ENCODE measurements around the gene COMMD4.
"Not testable (repeated sequence)": the region's sequence is repeated elsewhere in the genome, so short reads cannot be mapped to it uniquely, and the experiment has no call there.

The COMMD4 gene

GRCh38 chr15:75335705-75336355 is at the start of gene COMMD4:
COMMD4 (plus strand) TSS chr15:75336063; CDS start chr15:75336090, 27 bp downstream.
- DNase-seq: peak; percentile 93 to 94

DNA sequence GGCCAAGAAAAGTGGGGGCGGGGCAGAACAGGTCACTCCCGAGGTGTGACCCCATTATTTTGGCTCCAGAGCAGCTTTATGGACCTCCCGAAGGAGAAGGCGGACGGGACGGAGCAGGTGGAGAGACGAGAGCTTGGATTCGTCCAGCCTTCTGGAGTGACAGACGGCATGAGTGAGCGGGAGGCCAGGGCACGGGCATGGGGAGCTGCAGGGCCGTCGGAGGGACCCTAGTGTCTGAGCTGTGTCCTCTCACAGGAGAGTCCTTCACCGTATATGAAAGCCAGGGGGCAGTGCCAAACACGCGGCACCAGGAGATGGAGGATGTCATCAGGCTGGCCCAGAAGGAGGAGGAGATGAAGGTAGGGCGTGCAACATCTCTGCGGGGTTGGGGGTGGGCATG is 42.2 kb upstream of the COMMD4 start:
- not testable (repeated sequence) for DNase-seq

- not testable (repeated sequence) for DNase-seq
Observed at GRCh38 chr15:75298541-75299310, 37.1 kb upstream of the COMMD4 start.

DNA sequence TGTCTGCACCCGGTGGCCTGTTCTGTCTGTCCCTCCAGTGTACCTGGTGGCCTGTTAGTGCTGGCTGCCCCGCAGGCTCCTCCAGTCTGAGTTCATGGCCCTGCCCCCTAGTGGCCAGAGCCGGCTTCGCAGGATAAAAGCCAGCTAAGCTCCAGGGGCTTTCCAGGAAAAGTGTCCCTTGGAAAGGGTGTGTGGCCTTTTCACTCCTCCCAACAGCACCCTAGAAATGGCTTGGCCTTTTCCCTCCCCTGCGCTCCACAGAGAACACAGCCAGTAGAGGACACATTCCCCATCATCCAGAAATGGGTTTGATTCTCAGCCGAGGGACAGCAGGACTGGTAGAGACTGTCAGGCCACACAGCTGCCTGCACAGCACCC is 36.6 kb upstream of the COMMD4 start:
- peak; percentile 71 to 77 for DNase-seq

DNA sequence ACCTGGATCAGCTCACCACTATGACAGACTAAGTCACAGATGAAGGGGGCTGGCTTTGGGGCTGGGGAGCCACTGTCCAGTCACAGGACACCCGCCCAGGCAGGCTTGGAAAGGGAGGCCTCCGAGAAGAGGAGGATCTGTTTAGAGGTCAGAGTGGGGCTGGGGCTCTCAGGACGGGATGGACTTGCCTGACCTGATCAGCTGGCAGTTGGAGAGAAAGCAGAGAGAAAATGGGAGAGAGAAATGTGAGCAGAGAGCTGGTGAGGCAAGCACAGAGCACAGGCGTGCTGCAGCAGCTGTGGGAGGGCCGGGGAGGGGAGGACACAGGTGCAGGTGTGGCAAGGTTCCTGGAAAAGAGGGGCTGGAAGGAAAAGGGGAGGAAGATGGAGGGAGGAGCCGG is 35.8 kb upstream of the COMMD4 start:
- DNase-seq: not testable (repeated sequence)

DNA sequence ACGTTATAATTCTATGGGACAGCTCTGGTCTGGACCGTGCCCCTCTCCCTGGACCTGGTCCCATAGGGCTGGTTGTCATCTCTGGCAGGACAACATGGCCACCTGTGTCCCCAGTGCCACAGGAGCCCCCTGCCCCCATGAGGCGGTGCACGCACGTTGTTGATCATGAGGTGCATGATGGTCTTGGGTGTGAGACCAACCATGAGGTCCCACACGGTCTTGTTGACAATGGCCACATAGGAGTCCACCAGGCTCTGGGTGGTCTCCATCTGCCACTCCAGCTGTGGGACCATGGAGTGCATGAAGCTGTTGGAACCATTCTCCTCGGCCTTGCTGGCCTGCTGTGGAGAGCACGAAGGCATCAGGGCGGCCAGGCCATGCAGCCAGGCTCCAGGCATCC is 33.5 kb upstream of the COMMD4 start:
- DNase-seq: no peak

DNA sequence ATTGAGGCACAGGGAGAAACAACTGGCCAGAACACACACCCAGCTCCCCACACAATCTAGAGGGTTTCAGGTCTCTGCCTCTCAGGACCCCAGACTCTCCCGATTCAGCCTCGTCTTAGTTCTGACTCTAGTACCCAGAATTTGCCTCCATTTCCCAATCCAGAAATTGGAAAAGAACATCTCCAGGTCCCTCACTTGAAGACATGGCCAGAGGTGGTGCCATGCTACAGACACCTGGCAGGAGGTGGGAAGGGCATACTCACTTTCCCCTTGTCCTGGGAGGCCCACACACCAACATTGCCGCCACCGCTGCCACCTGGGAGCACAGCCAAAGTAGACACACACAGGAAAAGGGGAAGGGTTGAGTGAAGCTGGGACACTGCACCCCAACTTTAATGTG is 33.1 kb upstream of the COMMD4 start:
- DNase-seq: not testable (repeated sequence)

GRCh38 chr15:75306188-75306587 is 29.7 kb upstream of the COMMD4 start:
- DNase-seq: no peak

DNA sequence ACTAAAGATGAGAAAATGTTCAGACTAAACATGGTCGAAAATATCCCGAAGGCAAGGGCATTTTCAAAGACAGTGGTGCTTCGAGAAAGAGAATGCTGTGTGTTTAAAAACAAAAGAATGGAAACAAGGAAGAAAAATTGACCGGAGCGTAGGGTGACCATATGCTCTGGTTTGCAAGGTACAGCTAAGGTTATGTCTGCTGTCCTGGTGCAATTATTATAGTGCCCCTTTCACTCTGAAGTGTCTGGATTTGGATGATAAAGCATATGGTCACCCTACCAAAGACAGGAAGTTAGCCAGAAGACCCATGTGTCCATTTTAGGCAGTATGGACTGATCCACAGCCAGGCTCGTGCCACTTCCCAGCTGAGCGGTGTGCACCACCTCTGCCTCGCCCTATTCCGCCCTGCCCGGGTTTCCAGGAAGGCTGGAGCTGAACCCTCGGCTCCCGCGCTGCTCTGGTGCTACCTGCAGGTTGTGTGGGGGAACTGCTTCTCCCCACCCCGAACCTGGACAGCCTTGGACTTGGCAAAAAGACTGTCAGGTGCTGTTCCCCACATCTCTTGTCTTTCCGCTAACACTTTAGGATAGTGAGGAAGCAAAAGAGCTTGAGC is 28.0 kb upstream of the COMMD4 start:
- DNase-seq: peak; percentile 19 to 37

DNA sequence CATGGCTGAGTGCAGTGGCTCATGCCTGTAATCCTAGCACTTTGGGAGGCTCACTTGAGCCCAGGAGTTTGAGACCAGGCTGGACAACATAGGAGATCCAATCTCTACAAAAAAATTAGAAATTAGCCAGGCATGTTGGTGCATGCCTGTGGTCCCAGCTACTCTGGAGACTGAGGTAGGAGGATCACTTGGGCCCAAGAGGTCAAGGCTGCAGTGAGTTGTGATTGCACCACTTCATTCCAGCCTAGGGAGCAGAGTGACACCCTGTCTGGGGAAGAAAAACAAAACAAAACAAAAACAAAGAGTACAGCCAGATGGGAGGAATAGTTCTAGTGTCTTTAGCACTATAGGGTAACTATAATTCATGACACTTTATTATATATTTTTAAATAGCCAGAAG is 26.2 kb upstream of the COMMD4 start:
- no peak for DNase-seq

DNA sequence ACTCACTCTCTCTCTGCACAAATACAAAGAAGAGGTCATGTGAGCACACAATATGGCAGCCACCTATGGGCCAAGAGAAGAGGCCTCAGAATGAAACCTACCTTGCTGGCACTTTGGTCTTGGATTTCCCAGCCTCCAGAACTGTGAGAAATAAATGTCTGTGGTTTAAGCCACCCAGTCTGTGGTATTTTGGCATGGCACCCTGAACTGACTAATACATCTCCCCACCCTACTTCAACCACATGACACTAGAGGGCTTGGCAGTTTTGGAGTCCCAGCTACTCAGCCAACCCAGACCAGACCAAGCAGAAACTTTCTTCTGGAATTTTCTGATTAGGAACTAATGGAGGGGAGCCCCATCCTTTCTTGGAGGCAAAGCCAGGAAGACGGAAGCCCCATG is 23.3 kb upstream of the COMMD4 start:
- DNase-seq: not testable (repeated sequence)

DNA sequence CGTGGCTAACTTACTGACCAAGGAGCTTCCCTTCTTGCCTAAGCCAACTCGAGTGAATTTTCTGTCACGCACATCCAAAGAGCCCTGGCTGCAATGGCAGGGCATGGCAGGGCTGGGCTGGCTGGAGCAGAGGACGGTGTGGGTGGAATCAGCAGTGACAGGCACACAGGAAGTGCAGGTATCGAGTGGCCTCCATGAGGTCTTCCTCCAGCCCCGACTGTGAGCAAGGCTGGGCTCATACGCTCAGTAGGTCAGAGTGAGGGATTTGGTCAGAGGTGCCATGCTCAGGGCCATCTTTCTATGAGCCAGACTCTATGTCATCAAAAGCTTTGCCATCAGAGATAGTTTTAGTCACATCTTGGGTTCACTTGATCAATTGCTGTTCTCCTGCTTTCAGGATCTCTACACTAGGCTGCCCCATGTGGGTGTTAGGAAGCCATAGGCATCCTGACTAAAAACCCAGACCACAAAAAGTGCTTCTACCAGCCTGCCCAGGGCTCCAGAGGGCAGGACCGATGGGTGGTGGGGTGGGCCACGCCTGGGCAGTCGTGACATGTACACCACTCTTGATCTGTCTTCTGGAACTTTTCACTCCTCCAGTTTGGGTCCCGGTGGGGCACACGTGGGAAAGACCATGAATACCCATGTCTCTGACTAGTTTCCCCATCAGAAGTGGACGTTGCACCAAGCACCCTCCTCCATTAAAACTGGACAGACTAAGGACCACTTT is 22.6 kb upstream of the COMMD4 start:
- DNase-seq: no peak

DNA sequence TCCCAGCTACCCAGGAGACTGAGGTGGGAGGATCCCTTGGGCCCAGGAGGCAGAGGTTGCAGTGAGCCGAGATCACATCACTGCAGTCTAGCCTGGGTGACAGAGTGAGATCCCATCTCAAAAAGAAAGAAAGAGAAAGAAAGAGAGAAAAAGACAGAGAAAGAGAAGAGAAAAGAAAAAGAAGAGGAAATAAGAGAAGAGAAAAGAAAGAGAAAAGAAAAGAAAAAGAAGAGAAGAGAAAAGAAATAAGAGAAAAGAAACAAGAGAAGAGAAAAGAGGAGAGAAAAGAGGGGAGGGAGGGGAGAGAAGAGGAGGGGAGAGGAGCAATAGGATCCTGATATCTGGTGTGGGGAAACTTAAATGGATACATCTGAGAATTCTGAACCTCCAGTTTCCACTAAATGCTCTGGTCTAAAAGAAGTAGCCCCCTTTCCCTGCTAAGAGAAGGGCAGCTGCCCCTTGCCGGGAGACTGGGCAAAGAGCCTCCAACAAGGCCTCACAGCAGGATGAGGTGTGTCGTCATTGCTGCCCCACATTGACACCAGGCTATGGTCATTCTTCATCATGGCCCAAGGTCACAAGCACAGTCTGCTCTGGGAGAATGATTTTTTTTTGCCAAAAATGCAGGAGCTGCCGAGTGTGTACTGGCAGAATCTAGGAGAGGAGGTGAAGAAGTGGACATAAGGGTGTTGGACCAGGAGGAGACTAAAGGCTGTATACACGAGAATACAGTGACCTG is 21.1 kb upstream of the COMMD4 start:
- no peak for DNase-seq

- not testable (repeated sequence) for DNase-seq
Observed at GRCh38 chr15:75319231-75319897, 16.5 kb upstream of the COMMD4 start.

GRCh38 chr15:75321711-75322110 is 14.2 kb upstream of the COMMD4 start:
- no peak for DNase-seq

DNA sequence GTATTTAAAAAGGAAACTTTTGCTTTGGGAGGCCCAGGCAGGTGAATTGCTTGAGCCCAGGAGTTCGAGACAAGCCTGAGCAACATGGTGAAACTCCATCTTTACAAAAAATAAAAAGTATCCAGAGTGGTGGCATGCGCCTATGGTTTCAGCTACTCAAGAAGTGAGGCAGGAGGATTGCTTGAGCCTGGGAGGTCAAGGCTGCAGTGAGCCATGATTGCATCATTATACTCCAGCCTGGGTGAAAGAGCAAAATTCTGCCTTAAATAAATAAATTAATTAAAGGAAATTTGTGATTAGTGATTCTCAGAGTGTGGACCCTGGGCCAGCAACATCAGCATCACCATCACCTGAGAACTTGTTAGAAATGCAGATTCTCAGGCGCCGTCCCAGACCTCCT is 9.9 kb upstream of the COMMD4 start:
- DNase-seq: no peak

- DNase-seq: no peak
Observed at GRCh38 chr15:75327005-75327404, 8.9 kb upstream of the COMMD4 start.

DNA sequence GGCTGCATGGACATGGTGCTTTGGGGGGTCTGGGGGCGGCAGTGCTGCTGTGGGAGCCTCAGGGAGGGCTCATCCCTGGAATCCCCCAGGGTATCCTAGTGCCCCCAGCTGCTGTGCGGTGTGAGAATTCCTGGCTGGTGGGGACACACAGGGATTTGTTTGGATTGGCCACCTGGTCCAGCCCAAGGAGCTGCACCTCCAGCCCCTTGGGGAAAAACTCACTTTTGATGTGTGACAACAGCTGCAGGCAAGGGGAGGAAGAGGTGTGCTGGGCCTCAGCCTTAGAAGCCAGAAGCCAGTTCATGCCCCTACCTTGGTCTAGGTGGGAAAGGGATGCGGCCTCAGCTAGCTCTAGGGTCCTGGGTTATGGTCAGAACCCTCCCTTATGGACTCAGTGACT is 8.4 kb upstream of the COMMD4 start:
- no peak for DNase-seq

DNA sequence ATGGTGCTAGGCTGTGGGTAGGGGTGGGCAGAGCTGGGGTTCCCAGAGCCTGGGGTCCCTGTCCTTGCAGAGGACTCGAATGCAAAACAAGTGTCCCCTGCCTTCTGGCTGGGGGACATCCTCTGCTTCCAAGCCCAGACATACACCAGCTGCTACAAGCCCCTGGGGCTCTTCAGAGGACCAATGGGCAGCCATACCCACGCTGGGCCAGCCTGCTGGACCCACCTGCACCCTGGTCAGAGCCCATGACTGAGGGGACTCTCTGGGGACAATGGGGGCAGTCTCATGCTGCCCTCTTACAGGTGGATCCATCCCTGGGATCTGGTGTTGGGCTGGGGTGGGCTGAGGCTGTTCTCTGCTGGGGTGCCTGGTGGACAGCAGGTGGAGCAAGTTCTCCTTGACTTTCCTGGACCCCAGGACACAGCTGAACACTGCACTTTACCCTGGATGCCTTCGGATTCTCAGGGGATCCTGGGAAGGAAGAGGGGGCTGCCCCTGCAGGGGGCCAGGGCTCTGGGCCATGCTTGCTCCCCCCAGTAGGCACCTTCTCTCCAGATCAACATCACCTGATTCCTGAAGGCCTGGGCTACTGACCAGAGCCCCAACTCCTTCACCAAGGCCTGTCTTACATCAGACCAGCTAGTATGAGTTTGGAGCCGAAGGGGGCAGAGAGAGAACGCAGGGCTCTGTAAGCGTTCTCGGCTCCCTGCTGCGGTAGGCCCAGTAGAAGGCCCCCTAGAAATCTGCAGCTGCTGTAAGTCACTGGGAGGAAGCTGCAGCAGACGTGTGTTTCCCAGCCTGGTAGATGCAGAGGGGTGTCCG is 7.2 kb upstream of the COMMD4 start:
- no peak for DNase-seq

GRCh38 chr15:75329571-75329970 is 6.3 kb upstream of the COMMD4 start:
- DNase-seq: no peak

DNA sequence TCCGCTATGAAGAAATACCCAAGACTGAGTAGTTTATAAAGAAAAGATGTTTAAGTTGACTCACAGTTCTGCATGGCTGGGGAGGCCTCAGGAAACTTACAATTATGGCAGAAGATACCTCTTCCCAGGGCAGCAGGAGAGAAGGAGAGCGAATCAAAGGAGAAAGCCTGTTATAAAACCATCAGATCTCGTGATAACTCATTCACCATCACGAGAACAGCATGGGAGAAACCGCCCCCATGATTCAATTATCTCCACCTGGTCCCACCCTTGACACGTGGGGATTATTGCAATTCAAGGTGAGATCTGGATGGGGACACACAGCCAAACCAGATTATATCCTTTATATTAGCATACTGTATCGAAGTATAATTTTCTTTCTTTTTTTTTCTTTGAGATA is 3.8 kb upstream of the COMMD4 start:
- not testable (repeated sequence) for DNase-seq
